OCI-M2 (cell line): ENCODE measurements around the gene ZNF566.

Experiments
- DNase-seq: peaks from one replicate; lab custom pipeline; 2025; ENCODE audit not compliant: unreplicated experiment; lab: John Stamatoyannopoulos, UW

Gene ZNF566

DNA sequence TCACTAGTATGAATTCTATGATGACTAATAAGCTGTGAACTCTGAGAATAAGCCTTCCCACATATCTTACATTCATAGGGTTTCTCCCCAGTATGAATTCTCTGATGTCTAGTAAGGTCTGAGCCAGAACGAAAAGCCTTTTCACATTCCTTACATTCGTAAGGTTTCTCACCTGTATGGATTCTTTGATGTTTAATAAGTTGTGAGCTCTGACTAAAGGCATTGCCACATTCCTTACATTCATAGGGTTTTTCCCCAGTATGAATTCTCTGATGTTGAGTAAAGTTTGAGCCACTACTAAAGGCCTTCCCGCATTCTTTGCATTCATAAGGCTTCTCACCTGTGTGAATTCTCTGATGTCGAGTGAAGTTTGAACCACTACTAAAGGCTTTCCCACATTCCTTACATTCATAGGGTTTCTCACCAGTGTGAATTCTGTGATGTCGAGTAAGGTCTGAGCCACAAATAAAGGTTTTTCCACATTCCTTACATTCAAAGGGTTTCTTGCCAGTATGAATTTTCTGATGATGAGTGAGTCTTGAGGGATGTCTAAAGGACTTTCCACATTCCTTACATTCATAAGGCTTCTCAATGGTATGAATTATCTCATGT is 40.2 kb downstream of the ZNF566 start:
- DNase-seq, result no peak

DNA sequence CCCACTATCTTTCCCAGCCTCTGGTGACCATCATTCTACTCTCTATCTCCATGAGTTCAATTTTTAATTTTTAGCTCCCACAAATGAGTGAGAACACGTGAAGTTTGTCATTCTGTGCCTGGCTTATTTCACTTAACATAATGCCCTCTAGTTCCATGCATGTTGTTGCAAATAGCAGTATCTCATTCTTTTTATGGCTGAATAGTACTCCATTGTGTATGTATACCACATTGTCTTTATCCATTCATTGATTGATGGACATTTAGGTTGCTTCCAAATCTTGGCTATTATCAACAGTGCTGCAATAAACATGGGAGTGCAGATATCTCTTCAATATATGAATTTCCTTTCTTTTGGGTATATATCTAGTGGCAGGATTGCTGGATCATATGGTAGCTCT is 48.0 kb downstream of the ZNF566 start:
- DNase-seq, result no peak

GRCh38 chr19:36436531-36436930 is 52.8 kb downstream of the ZNF566 start:
- no peak for DNase-seq

- no peak for DNase-seq
Measured at GRCh38 chr19:36423925-36424324, 65.4 kb downstream of the ZNF566 start.

GRCh38 chr19:36421749-36422481 is 67.4 kb downstream of the ZNF566 start:
- no peak for DNase-seq

- peak; percentile 70 for DNase-seq
Measured at GRCh38 chr19:36420961-36421748, 68.2 kb downstream of the ZNF566 start.

- DNase-seq, result peak; percentile 97
Measured at GRCh38 chr19:36418287-36419001, 70.9 kb downstream of the ZNF566 start, which contains the start of gene ZFP82. Gene ZFP82 (minus strand): TSS chr19:36418644. CDS start chr19:36409789, 8,855 bp downstream.

GRCh38 chr19:36417752-36418286 is 71.5 kb downstream of the ZNF566 start:
- no peak for DNase-seq

DNA sequence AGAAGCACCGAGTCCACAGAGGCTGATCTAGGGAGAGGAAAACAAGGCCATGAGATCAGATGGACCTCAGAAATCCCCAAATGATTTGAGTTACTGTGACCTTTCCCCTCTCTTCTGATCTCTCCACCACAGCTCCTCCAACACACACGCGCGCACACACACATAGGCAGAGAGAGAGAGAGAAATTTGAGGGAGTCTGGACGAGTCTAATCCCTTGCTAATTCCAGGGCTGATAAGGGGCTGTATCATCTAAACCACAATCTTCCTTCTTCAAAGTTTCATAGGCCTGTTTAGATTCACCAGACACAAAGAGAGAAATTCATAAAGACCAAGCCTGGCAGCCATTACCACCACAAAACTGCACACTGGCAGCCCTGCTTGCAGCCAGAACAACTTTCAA is 79.5 kb downstream of the ZNF566 start:
- no peak for DNase-seq

- DNase-seq, result no peak
Measured at GRCh38 chr19:36408101-36408500, 81.3 kb downstream of the ZNF566 start.

- DNase-seq, result no peak
Measured at GRCh38 chr19:36404498-36404897, 84.9 kb downstream of the ZNF566 start.

- no peak for DNase-seq
Measured at GRCh38 chr19:36401475-36401874, 87.9 kb downstream of the ZNF566 start.

GRCh38 chr19:36398571-36398970 is 90.8 kb downstream of the ZNF566 start:
- no peak for DNase-seq
